ENCODE results near the gene TTC23L.
A peak's percentile ranks its signal among the peaks of the same experiment; 100 is the strongest.
"Not testable (repeated sequence)": the region's sequence is repeated elsewhere in the genome, so short reads cannot be mapped to it uniquely, and the experiment has no call there.

TTC23L gene

DNA sequence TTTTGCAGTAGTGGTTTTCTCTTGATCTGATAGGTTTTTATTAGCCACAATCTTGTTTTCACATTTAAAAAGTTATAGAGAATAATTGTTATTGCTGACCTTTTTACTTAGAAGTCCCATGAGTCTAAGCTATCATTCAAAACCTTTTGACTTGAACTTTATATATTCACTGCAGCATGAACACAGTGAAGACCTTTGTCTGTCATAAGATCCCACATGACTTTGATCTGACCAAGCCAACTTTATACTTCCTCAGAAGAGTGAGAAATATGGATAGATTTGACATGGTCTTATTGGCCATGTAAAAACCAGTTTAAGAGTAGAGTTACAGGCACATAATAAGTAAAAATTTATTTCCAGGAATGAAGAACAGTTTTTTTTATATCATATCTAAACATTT, 42.3 kb downstream of the TTC23L start:
- DNase-seq, result no peak

DNA sequence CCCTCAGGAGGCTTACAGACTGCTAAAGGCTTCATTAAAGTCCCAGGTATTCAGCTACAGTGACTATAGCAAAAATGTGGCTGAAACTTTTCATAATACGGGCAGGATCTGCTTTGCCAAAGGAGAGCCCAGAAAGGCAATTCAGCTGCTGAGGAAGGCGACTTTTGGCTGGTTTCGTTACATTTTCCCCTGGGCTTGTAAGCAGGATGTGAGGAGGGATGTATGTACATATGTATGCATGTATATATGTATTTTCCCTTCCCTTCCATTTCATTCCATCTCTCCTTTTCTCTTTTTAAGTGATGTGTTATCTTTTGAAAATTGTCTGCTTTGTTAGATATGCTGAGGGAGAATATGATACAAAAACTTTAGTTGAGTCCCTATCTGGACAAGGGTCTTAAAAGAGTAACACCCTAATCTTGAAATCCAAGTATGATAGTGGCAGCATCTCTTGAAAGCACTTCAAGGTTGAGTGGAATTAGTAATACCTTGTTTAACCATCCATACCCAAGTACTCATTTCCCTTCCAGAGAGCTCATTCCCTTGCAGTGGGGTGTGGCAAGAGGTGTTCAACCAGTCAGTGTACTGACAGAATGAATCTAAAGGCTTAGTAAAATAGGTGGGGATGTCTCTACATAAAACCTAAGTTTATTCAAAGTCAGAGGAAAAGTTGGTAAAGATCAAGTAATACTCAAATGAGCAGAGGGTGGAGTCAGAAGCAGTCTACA, 47.6 kb downstream of the TTC23L start:
- peak; percentile 39 for DNase-seq

DNA sequence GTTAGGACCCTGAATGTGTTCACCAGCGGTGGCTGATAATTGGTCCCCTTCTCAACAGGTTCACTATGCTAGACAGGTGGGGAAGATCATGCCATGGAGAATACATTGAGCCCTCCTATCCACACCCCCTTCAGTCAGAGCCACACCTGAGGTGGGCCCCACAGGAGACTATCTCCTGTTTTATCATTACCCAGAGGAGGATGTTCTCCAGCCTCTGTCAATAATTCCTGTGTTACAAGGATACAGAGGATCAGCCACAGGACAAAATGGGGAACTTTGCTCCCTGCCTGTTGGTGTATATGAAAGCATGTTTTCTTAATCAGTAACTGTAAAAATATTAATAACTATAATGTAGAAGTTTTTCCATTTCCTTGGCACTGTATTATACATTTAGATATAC, 50.4 kb downstream of the TTC23L start:
- no peak for DNase-seq

DNA sequence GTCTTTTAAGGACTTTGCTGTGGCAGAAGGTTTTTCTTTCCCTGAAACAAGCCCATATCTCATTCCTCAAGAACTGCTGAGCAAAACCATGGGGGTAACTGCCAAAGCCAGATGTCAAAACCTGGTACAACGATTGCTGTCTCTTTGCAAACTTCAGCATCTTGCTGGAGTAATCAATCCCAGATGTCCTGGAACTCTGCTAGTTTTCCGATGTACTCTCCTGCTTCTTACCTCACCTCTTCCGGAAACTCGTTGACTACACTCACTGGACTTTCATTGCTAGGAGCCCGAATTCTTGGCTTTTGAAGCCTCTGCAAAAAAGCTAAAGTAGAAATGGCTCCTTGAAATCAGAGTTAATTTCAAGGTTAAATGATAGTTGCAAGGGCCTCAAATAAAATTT, 53.0 kb downstream of the TTC23L start:
- DNase-seq, result no peak

DNA sequence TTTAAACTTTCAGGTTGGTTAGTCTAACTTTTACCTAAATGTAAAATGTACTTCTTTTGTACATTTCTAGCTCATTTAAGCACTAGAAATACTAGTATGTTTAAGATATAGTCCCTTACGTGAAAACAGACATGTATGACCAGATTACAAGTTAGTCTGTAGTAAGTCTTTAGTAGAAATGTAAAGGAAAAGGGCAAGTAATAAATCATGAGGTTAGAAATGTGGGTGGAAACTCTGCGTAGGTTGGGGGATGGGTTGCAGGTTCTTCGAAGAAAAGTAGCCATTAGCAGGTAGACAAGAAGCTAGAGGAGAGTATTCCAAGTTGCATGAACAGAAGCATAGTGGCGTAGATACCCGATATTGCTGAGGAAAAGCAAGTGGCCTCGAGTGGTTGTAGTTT, 53.5 kb downstream of the TTC23L start:
- DNase-seq, result no peak

DNA sequence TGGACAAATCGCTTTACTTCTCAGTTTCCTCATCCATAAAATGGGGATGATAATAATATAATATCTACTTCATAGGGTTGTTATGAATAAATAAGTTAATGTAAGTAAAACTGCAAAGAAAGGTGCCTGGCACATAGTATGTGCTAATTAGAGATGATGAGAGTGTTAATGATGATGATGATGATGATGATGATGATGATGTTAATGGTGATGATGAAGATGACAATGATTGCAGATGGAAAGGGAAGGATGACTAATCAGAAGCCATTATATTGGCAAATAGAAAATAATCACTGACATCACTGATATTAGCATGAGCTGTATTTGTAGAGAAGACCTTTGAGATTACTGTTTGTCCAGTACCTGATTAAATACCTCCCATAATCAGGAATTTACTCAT, 55.8 kb downstream of the TTC23L start:
- no peak for DNase-seq

DNA sequence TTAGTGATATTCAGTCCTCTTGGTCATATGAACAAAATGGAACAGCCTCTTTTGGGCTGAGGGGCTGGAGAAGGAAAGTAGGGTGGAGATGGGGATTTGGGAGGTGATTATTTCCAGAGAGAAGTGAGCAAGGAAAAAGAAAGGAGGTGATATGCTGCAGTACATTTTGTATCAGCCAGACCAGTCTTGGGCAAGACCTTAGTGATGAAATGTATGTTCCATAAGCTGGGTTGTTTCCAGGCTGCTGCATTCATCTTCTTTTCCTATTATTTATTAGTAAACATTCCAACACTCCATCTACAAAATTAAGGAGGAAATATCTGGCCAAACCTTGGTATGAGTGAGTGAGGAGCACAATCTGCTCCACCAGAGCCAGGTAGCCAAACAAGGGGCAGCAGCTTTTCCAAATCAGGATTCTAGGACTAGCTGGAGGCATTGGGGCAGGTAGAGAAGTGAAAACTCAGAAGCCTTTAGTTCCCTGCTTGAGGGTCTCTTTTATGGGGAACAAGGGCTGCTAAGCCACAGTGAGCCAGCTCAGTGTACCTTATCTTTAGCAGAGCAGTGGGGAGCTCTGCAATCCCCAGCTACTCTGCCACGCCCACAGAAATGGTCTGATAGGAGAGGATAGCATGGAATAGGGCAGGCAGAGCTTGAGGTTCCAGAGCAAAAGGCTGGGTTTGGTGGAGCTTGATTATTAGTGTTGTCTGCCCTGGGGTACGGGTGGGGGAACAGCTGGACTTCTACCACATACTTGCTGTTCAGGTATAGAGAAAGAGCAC, 56.9 kb downstream of the TTC23L start:
- DNase-seq, result no peak

DNA sequence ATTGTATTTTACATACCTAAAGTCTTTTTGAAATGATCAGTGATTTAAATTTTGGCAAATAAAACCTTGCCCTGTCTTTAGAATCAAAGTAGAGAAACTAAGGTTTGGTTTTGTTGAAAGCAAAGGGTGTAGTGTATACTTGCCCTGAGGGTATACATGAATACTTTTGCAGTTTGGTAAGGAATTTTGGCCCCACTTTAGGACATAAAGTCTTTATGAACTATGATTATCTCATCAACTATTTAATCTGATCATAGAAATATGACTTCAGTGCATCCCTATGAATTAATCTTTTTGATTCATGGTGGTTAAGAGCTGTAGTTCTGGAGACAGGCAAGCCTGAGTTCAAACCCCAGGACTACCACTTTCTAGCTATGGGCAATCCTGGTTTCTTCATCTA, 58.7 kb downstream of the TTC23L start:
- DNase-seq, result no peak

DNA sequence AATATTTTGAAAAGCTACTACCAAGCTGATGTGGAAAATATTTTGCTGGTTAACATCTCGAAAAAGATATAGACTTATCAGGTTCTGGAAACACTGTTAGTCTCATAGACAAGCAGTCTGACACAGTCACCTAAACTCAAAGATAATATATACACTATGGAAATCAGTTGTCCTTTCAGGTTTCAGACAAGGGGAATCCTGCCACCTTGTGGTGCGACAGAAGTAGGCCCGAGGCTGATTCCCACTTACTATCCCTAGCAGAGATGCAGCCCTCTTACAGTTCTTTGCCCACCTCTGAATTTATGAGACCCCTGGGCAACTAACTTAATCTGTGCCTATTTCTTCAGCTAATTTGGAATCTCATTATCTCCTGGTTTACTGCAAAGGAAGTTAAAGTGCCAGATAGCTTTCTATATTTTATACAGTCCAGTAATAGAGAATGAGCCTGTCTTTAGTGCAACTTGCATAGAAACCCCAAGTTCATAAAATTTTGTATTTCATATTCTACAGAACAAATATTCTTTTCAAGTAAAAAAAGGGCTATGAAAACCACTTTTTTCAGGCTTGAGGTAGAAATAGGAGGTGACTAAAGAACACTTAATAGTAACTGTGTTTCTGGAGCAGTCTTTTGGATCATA, 59.4 kb downstream of the TTC23L start:
- DNase-seq, result peak; percentile 34

DNA sequence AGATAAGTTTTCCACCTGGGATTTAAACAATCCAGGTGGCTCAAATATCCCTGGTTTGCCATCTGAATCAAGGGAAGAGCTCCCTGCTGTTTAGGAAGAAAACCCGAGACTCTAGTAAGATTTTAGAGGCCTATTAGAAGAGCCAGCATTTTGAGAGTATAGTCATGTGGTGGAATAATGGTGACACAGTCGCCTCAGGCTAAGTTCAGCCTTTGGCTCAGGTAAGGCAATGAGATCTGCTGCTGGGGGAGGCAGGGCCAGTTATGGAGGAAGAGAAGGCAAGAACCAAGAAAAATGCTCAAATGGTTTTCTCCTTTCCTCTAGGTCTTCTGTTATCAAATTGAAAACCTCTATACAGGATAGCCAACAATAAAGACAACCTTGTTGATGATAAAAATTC, 60.1 kb downstream of the TTC23L start:
- no peak for DNase-seq

DNA sequence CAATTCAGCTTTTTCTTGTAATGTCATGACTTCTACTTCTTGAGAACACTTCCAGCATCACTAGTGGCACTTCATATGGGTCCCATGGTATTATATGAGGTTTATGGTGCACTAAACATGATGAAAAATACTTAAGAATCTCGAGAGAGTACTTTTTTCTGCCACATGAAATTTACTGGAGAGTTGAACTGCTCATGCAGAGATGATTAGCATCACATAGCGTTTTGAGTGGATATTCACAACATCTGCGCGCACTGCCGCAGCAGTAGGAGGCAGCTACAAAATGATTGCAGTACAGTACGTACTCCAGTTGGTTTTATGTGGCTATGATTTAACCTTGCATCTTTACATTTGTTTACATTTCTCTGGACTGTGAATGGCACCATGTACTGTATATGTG, 61.7 kb downstream of the TTC23L start:
- no peak for DNase-seq

DNA sequence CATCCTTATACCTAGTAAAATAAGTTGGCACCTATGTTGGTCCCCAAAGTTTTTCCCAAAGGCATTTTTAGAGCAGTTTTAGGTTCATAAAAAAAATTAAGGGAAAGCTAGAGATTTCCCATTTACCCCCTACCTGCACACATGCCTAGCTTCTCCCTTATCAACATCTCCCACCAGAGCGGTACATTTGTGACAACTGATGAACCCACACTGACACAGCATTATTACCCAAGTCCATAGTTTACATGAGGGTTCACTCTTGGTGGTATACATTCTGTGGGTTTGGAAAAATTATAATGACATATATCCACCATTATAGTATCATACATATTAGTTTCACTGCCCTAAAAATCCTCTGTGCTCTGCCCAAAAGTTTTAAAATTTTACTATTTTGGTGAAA, 64.3 kb downstream of the TTC23L start:
- no peak for DNase-seq

DNA sequence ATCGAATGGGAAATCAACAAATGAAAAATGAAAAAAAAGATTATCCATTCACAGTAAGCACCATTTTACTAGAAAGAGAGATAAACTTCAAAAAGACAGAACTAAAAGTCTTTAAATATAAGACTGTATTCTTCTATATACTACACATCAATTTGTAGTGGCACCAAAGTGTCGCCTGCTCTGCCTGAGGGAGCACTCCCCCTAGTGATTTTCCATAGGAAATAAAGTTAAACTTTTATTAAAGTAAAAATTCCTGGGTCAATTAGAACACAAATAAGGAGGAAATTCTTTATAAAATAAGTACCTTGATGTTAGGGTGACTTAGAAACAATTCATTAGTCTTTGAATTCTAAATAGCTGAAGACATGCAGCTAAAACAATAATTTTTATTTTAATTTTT, 66.6 kb downstream of the TTC23L start:
- DNase-seq, result peak; percentile 5

DNA sequence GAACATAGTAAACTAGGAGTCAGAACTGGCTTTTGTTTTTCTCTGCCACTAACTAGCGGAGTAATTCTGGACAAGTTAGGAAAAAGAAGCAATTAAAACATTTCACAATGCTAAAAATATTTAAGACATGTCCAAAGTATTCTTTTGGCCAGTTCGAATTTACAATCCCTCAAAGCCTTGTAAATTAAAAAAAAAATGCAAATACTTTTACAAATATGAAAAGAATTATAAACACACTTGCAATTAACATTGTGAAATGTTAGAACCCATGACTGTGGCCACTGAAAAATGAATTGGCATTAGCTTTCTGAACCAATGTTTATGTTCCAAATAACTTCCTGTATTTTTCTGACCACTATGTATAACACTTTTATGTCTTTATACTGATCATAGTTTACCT, 74.1 kb downstream of the TTC23L start:
- no peak for DNase-seq

DNA sequence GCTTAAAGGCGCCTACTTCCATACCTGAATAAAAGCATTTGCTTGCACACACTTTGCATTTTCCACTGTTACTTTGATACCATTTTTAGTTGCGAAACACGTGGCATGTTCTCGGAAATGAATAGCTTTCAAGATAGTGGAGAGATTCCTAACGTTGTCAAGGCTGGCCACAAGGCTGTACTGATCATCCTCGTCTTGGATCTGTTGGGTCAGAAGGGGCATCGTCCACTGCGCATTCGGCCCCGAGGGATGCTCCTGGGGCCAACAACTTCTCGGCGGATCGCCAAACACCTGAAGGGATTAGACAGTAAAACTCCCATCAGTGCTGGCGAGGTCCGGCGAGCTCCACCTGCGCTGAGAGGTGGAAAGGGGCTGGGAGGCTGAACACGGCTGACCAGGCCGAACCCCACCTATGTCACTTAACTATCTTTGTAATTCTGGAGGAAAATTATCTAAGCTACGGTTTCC, 75.7 kb downstream of the TTC23L start:
- no peak for DNase-seq

DNA sequence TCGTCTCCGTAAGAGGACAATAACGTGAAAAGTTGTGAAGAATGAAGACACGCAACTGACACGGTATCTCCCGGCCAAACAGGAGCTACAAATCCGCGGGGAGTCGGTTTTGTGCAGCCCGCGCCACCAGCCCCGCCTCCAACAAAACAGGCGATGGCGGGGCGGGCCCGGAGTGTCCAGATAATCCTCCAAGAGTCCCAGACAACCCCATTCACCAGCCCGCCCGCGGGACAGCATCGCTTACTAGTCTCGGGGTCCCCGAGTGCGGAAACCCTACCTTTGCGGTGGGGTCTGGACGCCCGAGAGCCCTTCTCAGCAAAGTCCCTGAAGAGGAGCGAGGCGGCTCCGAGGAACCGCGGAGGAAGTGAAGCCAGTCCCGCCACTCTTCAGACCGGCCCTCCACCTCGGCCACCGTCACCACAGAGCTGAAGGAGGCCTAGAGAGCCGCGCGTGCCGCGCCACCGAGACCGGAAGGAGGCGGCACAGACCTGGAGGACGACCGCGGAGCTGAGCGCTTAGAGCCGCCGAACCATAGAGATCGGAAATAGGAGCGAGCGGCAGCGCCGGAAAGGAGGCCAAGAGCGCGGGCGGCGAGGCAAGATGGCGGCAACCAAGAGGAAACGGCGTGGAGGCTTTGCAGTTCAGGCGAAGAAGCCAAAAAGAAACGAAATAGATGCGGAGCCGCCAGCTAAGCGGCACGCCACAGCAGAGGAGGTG, 76.3 kb downstream of the TTC23L start, which contains the start of the genes BRIX1 and RAD1:
TSS of gene BRIX1 (plus strand) at position 573 of the 717 bp plus-strand sequence. CDS start at position 601, 28 bp downstream.
TSS of gene RAD1 (minus strand) at position 366 of the 717 bp plus-strand sequence. CDS start 612 bp downstream, outside the sequence.
- DNase-seq, result peak; percentile 95

DNA sequence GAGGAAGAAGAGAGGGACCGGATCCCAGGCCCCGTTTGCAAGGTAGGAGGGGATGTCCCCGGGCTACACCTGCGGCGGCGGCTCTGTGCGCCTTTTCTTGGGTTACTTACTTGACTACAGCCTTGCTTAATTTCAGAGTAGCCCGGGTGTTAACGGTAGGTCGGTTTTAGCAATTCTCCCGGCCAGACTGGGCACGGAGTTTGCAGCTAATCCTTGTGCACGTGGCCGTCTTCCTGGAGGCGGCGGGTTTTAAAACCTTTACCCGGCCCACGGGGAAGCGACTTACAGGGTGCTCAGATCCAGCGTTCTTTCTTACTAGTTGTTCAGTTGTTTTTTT, 76.9 kb downstream of the TTC23L start:
- no peak for DNase-seq

DNA sequence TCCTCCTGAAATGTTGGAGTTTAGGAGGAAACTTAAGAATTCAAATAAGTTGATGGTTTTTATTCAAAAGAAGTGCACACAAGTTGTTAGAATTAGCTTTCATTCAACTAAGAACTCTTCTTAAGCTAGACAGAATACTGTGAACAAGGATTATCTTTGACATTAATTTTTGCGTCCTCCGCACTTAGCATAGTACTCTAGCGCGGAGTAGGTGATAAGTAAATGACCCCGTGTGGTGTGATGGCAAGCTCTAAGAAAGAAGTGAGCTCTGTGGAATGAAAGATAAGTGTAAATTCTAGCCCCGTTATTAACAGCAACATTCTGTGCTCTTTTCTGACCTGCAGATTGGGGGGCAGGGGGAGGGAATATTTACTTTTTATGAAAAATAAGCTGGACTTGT, 77.6 kb downstream of the TTC23L start:
- no peak for DNase-seq

DNA sequence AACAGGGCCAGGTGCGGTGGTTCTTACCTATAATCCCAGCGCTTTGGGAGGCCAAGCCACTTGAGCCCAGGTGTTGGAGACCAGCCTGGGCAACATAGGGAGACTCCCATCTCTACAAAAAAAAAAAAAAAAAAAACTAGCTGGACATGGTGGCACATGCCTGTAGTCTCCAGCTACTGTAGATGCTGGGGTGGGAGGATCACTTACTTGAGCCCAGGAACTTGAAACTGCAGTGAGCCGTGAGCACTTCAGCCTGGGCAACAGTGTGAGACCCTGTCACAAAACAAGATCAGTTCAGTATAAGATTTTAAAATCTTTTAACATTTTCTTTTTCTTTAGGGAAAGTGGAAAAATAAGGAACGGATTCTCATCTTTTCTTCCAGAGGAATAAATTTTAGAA, 79.1 kb downstream of the TTC23L start:
- DNase-seq, result no peak

DNA sequence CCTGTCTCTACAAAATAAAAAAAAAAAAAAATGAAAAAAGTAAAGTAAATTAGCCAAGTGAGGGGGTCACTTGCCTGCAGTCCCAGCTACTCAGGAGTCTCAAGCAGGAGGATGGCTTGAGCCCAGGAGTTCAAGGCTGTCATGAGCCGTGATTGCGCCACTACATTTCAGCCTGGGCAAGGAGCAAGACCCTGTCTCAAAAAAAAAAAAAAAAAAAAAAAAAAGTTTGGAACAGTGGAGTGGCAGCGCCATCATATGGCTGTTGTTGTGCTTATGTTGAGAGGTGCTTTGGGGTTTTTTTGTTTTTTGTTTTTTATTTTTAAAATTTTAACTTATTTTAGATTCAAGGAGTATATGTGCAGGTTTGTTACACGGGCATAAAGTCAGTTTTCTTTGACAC, 80.1 kb downstream of the TTC23L start:
- DNase-seq, result no peak

DNA sequence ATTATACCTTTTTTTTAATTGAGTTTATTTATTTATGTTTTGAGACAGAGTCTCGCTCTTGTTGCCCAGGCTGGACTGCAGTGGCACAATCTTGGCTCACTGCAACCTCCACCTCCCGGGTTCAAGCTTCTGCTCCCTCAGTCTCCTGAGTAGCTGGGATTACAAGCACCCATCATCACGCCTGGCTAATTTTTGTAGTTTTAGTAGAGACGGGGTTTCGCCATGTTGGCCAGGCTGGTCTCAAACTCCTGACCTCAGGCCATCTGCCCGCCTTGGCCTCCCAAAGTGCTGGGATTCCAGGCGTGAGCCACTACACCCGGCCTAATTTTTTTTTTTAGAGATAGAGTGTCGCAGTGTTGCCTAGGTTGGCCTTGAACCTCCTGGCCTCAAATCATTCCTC, 84.3 kb downstream of the TTC23L start:
- DNase-seq, result not testable (repeated sequence)

DNA sequence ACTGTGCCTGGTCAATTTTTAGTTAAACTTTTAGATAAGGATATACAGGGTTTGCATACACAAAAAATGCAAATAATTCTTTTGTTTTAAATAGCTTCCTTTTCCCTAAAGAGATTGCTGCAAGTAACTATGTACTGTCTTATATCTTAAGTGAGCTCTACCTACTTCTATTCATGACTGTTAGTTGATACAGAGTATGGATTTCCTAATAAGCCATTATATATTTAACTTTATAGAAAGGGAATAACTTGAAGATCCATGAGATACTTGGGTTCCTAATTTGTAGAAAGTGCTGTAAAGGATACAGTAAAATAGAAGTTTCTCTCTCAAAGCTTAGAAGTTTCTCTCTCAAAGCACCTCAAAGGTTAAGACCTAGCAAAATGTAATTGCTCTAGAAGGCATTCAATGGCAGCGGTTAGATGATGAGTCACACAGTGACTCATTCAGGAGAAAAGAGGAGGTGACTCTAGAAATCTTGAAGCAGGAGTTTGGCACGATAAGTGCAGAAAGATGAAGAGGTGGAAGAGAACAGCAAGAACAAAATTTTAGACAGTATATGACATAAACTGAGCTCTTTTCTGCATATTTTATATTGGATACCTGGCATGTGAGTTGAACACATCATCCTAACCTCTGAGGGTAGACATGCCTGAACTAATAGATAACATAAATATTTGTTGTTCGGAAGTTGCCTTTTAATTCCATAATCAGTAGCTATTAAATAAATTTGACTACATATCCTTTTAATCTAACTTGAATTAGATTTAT, 84.9 kb downstream of the TTC23L start:
- peak; percentile 92 for DNase-seq

DNA sequence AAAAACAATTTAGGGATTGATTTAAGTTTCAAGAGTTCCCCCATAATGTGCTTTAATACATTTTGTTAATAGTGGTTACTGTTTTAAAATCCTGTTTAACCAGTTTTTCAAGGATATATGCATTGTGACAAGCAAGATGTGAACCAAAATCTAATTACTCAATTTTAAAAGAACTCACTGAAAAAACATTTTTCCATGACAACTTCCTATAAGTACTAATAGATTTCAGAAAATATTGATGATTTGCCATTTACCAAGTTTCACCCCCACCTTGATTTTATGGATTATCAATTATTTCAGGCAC, 85.5 kb downstream of the TTC23L start:
- DNase-seq, result no peak

Data from kidney glomerular epithelial cell (primary cell).